ENCODE measurements around the gene GET4.

GRCh38 chr7:906776-907157, 30.4 kb downstream of the GET4 start:
- no peak for TF ChIP-seq CTCF (conservative IDR thresholded peaks at IDR 0.05; ENCODE audit: low read depth, low read length)
- TF ChIP-seq EZH2 (IDR thresholded peaks at IDR 0.05; ENCODE audit: low read length, unreplicated experiment): no peak
- TF ChIP-seq EZH2phosphoT487 (IDR thresholded peaks at IDR 0.05; ENCODE audit: borderline replicate concordance, low read length): no peak
